ENCODE measurements around the gene GZMM.
"Not testable (repeated sequence)": the region's sequence is repeated elsewhere in the genome, so short reads cannot be mapped to it uniquely, and the experiment has no call there.

GZMM gene

GRCh38 chr19:583198-583967 is 39.5 kb downstream of the GZMM start:
- no peak for DNase-seq (ENCODE audit: low read depth)

DNA sequence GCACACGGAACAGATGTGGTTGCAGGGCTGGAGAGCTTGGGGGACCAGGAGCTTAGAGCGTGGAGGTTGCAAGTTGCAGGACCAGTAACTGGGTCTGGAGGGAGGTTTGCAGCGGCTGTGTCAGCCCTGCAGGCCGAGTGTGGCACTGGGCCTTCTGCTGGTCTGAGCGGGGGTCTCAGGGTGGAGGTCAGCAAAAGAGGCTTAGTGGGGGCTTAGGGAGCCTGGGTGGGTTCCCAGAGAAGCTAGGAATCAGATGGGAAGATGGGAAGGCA is 40.1 kb downstream of the GZMM start:
- no peak for DNase-seq (ENCODE audit: low read depth)

GRCh38 chr19:584240-585001 is 40.6 kb downstream of the GZMM start:
- DNase-seq (ENCODE audit: low read depth), result peak; percentile 59

GRCh38 chr19:585146-585545 is 41.3 kb downstream of the GZMM start:
- not testable (repeated sequence) for DNase-seq (ENCODE audit: low read depth)

DNA sequence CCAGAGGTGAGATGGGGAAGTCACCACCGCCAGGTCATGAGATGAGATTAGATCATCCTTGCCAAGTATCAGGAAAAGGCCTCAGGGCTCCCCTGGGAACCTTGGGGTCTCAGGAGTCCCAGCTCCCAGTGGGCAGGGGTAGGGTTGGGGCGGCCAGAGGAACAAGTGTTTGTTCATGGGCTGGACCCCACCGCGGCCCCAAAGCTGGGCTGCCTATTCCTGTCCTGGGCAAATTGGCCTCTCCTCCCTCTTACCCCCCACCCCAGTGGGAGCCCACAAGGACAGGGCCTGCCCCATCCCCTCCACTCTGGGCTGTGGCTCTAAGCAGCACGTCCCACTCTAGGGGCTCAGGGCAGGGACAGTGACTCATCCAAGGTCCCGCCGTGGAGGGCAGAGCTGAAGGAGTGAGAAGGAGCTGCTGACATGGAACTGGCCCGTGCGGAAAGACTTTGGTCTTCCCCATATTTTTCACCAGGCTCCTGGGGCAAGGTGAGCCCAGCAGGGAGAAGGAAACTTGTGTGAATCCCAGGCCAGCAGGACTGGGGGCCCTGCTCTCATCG is 41.8 kb downstream of the GZMM start:
- no peak for DNase-seq (ENCODE audit: low read depth)

DNA sequence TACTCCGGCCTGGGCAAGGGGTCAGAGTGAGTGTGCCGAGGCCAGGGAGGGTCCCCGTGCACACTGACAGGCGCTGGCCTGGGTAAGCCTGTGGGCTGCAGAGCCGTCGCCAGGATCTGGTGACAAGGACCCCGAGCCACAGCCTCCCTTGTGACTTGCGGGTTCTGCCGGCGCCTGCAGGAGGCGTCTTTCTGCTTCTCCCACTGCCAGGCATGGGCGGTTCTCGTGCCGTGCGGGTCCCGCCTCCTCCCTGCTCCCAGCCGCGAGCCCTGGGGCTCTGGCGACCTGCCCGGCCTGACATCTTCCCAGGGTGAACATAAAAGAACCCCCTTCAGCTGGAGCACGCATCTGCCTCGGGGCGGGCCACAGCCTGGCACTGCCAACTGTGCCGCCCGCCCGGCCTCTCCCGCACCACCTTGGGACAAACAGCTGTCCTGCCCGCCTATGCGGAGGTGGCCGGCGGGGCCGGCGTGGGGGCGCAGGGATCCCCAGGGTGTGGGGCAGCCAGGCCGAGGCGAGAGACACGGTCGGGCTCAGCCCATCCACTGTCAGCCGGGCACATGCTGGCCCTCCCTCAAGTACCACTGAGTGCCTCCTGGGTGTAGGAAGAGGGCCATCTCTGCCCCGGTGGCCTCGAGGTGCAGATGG is 44.4 kb downstream of the GZMM start:
- peak; percentile 89 for DNase-seq (ENCODE audit: low read depth)

DNA sequence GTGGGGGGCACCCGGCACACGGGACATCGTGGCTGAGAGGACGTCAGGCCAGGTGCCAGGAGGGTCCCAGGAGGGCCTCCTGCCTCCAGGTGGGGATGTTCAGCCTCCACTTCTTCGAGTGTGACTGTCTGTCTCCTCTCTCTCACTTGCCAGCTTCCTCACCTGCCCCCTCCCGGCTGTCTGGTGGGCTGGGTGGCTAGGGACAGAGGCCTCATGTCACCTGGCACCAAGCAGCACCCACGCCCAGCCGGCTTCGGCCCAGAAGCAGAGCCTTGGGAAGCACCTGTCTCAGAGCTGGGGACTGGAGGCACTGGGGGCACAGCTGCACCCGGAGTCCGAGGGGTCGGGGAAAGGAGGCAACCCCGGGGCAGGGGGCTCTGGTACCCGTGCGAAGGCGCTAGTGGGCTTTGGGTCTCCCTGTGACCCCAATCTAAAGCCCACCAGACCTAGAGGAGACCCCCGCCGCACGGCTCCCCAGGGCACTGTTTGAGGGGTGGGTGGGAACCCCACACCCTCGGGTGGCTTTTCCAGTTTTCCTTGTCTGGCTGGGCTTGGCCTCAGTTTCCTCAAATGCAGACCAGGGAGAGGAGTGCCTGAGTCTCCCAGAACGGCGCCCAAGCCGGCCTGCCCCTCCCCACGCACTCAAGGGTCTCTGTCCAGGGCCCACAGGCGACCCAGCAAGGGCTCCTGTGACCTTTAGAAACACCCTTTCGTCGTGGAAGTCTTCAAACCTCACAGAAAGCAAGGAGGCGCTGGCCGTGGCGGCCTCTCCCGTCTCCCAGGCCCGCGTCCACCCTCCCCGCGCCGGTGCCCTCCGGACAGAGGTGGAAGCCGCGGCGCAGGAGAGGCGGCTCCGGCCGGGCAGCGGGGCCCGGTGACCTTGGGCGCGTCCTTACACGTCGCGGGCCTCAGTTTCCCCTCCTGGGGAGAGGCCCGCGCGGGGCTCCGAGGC is 45.2 kb downstream of the GZMM start:
- DNase-seq (ENCODE audit: low read depth), result no peak

DNA sequence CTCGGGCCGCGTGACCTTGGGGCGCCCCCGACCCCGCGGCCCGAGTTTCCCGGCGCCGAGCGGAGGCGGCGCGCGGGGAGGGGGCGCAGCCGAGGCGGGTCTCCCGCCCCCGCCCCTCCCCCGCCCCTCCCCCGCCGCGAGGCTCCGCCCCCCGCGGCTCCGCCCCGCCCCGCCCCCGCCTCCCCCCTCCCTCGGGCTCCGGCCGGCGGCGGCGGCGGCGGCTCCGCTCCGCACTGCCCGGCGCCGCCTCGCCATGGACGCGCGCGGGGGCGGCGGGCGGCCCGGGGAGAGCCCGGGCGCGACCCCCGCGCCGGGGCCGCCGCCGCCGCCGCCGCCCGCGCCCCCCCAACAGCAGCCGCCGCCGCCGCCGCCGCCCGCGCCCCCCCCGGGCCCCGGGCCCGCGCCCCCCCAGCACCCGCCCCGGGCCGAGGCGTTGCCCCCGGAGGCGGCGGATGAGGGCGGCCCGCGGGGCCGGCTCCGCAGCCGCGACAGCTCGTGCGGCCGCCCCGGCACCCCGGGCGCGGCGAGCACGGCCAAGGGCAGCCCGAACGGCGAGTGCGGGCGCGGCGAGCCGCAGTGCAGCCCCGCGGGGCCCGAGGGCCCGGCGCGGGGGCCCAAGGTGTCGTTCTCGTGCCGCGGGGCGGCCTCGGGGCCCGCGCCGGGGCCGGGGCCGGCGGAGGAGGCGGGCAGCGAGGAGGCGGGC is 46.0 kb downstream of the GZMM start, which contains the start of gene HCN2:
Gene HCN2, plus strand, starts transcription at position 189 of the 703 bp plus-strand sequence. Its CDS starts 65 bp downstream, at position 254.
- DNase-seq (ENCODE audit: low read depth), result no peak

DNA sequence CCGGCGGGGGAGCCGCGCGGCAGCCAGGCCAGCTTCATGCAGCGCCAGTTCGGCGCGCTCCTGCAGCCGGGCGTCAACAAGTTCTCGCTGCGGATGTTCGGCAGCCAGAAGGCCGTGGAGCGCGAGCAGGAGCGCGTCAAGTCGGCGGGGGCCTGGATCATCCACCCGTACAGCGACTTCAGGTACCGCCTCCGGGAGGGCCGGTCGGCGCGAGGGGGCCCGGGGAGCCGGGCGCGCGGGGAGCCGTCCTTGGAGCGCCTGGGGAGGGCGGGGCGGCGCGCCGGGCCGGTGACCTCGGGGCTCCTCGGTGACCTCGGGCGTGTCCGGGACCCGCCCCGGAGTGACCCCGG is 46.5 kb downstream of the GZMM start:
- DNase-seq (ENCODE audit: low read depth), result peak; percentile 40

DNA sequence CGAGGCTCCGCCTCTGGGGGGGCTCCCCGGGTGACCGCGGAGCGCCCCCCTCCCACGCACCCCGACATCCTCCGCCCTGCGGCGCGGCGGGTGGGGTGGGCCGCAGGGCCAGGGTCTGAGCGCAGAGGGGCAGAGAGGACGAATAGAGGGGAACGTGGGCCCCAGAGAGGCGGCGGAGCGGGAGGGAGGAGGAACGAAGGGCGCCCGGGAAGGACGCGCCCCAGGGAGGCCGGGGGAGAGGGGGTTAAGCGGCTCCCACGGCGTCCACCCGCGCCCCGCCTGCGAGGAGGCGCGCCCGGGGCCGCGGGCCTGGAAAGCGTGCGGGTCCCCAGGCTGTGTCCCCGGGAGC is 46.9 kb downstream of the GZMM start:
- DNase-seq (ENCODE audit: low read depth), result no peak

GRCh38 chr19:591099-591958 is 47.5 kb downstream of the GZMM start:
- DNase-seq (ENCODE audit: low read depth), result peak; percentile 36

DNA sequence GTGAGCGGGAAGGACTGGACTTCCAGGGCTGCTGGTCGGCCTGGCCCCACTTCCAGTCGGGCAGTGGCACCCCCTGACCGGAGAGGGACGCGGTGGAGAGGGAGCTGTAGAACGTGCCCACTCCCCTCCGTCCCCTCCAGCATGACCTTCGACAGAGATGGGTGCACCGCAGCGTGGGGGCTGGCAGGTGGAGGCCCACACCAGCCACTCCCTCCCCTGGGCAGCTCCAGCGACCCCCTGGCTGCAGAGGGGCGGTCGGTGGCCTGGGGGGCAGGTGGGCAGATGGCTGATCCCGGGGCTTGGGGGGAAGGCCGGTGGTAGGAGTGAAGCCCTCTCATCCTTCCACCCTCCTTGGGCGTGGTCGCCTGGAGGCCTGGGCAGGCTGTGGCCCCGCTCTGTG is 48.2 kb downstream of the GZMM start:
- DNase-seq (ENCODE audit: low read depth), result no peak

DNA sequence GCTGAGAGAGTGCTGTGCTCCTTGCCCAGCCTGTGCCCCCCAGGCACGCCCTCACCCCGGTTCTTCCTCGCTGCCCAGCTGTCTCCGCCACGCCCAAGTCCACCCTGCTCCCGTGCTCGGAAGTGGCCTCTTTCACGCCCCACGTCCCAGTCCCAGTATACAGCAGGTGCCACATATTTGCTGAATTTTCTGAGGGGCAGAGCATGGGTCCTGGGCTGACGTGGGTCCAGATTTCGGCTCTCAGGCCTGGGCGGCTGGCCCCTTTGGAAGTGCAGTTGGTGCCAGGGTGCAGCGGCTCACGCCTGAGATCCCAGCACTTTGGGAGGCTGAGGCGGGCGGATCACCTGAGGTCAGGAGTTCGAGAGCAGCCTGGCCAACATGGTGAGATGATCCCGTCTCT is 49.2 kb downstream of the GZMM start:
- DNase-seq (ENCODE audit: low read depth), result no peak

DNA sequence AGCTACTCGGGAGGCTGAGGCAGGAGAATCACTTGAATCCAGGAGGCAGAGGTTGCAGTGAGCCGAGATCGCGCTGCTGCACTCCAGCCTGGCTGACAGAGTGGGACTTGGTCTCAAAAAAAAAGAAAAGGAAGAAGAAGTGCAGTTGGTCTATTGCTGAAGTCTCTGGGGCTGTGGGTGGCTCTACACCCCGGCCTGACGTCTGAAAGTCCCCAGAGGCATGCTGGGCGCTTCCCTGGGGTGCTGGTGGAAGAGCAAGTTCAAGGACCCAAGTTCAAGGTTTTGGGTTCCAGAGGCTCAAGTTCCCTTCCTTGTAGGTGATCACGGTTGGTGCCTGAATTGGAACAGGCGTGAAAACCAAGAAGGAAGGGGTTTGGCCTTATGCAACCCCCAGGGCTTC is 49.7 kb downstream of the GZMM start:
- no peak for DNase-seq (ENCODE audit: low read depth)

DNA sequence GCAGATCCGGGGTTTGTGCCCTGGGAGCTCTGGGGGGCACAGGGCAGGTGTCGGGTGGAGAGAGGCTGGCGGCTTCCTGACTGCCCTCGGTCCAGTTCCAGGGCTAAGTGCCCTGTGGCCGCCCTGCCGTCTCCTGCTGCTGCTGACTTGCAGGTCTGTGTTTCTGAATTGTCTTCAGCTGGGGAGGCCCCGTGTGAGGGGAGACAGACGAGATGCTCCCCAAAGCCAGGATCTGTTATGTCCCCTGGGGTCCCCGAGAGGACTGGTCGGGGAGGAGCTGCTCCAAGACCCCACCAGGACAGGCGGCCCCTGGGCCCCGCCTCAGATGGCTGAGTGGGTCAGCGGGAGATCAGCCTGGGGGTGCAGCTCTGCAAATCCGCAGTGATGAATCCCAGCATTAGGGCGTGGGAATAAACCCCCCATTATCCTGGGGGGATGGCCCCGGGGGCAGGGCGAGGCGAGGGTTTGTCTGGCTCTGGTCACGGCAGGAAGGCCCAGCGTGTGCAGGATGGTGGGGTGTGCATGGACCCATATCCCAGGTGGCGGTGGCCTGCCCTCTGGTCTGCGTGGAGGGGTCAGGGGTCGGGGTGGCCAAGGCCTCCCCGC is 50.5 kb downstream of the GZMM start:
- no peak for DNase-seq (ENCODE audit: low read depth)

DNA sequence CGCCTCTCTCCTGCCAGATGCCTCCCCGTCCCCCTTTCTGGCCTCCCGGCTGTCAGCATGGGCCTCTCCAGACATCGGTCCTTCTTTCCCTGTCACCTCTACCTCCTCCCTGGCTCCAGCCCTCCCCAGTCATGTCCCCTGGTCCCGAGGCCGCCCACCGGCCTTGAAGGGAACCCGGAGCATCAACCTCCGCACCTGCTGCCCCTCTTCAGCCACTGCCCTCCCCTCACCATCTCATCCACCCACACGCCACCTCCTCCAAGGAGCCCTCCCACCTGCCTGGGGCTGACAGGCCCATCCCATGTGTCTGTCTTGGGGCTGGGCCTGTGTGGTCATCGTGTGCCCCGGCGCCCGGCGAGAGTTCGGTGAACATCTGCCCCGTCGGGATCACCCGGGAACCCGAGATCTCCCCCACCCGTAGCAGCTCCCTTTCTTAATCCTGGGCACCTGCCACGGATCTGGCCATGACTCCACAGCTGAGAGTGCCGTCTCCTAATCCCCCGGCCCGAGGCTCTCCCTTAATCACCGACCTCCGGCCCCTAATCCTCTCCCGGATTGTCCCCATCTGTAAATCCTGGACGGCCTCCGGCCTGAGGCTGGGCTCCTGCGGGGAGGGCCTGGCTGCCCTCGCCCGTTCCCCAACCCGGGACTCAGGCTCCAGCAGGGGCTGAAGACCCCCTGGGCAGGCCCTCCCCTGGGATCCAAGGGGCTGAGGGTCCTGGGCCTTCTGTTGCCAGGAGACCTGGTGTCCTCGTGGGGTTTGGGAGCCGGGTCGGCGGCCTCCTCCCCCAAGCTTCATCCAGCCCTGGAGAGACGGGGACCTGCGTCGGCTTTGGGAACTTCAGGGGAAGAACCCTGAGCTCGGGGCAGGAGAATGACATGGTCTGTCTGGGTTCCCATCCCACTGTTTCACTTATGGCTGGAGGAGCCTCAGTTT is 51.7 kb downstream of the GZMM start:
- DNase-seq (ENCODE audit: low read depth), result no peak

GRCh38 chr19:596263-596655 is 52.4 kb downstream of the GZMM start:
- DNase-seq (ENCODE audit: low read depth), result no peak

DNA sequence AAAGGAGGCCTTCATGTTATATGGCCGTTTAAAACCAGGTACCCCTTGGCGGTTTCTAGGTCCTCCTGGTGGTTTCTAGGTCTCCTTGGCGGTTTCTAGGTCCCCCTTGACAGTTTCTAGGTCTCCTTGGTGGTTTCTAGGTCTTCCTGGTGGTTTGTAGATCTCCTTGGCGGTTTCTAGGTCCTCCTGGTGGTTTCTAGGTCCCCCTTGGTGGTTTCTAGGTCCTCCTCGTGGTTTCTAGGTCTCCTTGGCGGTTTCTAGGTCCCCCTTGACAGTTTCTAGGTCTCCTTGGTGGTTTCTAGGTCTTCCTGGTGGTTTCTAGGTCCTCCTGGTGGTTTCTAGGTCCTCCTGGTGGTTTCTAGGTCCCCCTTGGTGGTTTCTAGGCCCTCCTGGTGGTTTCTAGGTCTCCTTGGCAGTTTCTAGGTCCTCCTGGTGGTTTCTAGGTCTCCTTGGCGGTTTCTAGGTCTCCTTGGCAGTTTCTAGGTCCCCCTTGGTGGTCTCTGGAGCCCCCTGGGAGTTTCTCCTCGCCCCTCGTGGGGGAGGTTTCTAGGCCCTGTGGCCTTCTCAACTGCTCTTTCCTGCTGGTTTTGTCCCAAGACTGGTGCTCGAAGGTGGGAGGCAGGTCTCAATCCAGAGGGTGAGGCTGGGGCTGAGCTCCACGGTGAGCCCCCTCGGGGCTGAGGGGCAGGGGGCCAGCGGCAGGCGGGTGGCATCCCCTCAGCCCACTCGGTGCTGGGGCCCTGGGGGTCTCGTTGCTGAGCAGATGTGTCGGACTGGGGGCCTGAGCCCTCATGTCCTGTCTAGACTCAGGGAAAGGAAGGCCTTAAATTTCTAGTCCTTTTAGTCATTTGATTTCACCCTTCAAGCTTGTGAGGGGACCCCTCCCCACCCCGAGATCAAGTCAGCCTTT is 53.8 kb downstream of the GZMM start:
- no peak for DNase-seq (ENCODE audit: low read depth)

Measured in ELR (cell line).